ENCODE measurements around the gene A1CF.

DNA sequence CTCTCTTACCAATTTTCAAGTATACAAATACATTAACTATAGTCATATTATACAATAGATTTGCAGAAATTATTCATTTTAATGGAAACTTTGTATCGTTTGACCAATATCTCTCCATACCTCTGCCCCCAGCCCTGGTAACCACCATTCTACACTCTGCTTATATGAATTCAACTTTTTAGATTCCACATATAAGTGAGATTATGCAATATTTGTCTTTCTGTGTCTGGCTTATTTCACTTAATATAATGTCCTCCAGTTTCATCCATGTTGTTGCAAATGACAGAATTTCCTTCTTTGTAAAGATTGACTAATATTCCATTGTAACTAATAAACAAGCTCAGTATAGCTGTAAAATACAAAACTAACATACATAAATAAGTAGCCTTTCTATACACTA lies 55.4 kb downstream of the A1CF start:
- TF ChIP-seq, protein P1, sequence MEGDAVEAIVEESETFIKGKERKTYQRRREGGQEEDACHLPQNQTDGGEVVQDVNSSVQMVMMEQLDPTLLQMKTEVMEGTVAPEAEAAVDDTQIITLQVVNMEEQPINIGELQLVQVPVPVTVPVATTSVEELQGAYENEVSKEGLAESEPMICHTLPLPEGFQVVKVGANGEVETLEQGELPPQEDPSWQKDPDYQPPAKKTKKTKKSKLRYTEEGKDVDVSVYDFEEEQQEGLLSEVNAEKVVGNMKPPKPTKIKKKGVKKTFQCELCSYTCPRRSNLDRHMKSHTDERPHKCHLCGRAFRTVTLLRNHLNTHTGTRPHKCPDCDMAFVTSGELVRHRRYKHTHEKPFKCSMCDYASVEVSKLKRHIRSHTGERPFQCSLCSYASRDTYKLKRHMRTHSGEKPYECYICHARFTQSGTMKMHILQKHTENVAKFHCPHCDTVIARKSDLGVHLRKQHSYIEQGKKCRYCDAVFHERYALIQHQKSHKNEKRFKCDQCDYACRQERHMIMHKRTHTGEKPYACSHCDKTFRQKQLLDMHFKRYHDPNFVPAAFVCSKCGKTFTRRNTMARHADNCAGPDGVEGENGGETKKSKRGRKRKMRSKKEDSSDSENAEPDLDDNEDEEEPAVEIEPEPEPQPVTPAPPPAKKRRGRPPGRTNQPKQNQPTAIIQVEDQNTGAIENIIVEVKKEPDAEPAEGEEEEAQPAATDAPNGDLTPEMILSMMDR (IDR thresholded peaks at IDR 0.05; ENCODE audit: insufficient read depth, low read depth, low read length), result no peak
- TF ChIP-seq EZH2 (IDR thresholded peaks at IDR 0.05; ENCODE audit: insufficient read depth, low read length), result no peak

All from astrocyte (in vitro differentiated cells and primary cell).